PC-9 (cell line): ENCODE results near the gene FDXACB1. TPM values are rescaled to one million over a fixed set of nuclear protein-coding genes. Genes with fewer than 3 reads are reported as not detected.

Source experiments
- BruUV-seq: library from RNA; stranded (reverse); fragments of 400-500 nt; replicated peaks from 2 replicates; lab custom pipeline; 2021; lab: Mats Ljungman, UMichigan
- CTCF ChIA-PET: fragments of 300-600 bp; sonication (Branson Sonifier 250); formaldehyde crosslinking; loops from one replicate; lab custom pipeline; 2022; ENCODE audit warnings: antibody characterized with exemption; lab: Charles Lee
- POLR2A ChIA-PET: fragments of 300-600 bp; sonication (Branson Sonifier 250); formaldehyde crosslinking; loops from one replicate; lab custom pipeline; 2022; ENCODE audit warnings: antibody characterized with exemption; ENCODE audit not compliant: unreplicated experiment; lab: Charles Lee
- DNase-seq, 2 experiments: peaks; one replicate each; pipeline versions ENCODE4 v3.0.0 to v3.0.0-alpha.2; 2015 to 2022; ENCODE audit warnings: mixed read lengths in 1 of 2
- H2AFZ ChIP-seq: fragments of 200-600 bp; sonication (generic); 2 replicates; pipeline ENCODE4 v1.8.1; 2017; ENCODE audit warnings: antibody characterized with exemption
- H3F3A ChIP-seq: fragments of 200-600 bp; sonication (generic); 2 replicates; pipeline ENCODE4 v1.8.1; 2017; ENCODE audit warnings: antibody characterized with exemption, mild to moderate bottlenecking, low read depth; ENCODE audit not compliant: insufficient read depth
- H3K27ac ChIP-seq: fragments of 200-600 bp; sonication (generic); 2 replicates; pipeline ENCODE4 v1.6.1; 2016; ENCODE audit warnings: mixed run types
- H3K27me3 ChIP-seq: fragments of 200-600 bp; sonication (generic); 2 replicates; pipeline ENCODE4 v1.6.1; 2016; ENCODE audit warnings: low read depth, mixed run types; ENCODE audit not compliant: insufficient read depth
- H3K36me3 ChIP-seq: fragments of 200-600 bp; sonication (generic); 2 replicates; pipeline ENCODE4 v1.6.1; 2016; ENCODE audit warnings: low read depth, mixed run types
- H3K4me1 ChIP-seq: fragments of 200-600 bp; sonication (generic); replicated peaks from 2 replicates; pipeline ENCODE4 v1.6.1; 2016; ENCODE audit warnings: mixed run types; ENCODE audit not compliant: insufficient read depth
- H3K4me2 ChIP-seq: fragments of 200-600 bp; sonication (generic); 2 replicates; pipeline ENCODE4 v1.6.1; 2017; ENCODE audit warnings: mixed run types
- H3K4me3 ChIP-seq: fragments of 200-600 bp; sonication (generic); 2 replicates; pipeline ENCODE4 v1.6.1; 2016; ENCODE audit warnings: mixed run types
- H3K79me2 ChIP-seq: fragments of 200-600 bp; sonication (generic); 2 replicates; pipeline ENCODE4 v1.6.1; 2017; ENCODE audit warnings: low read depth, mixed run types
- H3K9me2 ChIP-seq: fragments of 200-600 bp; sonication (generic); 2 replicates; pipeline ENCODE4 v1.8.1; 2017; ENCODE audit warnings: mild to moderate bottlenecking; ENCODE audit not compliant: insufficient read depth
- H3K9me3 ChIP-seq: fragments of 200-600 bp; sonication (generic); 2 replicates; pipeline ENCODE4 v1.8.1; 2016; ENCODE audit warnings: low read depth; ENCODE audit not compliant: insufficient read depth
- H4K20me1 ChIP-seq: fragments of 200-600 bp; sonication (generic); 2 replicates; pipeline ENCODE4 v1.8.1; 2017; ENCODE audit not compliant: insufficient read depth
- EZH2 ChIP-seq: fragments of 200-600 bp; sonication (generic); IDR thresholded peaks from 2 replicates; pipeline ENCODE4 v1.8.0; 2017; ENCODE audit warnings: antibody characterized with exemption, low read depth
- intact Hi-C: fragments of 100-400 bp; cut with micrococcal nuclease; formaldehyde crosslinking; loops from one replicate; pipeline ENCODE4 v1.10.0; 2022; ENCODE audit not compliant: unreplicated experiment
- total RNA-seq: library from RNA; stranded (reverse); gene quantifications from 2 replicates; pipeline ENCODE4 v1.2.3, GENCODE V29; 2021
- TF ChIP-seq, protein P1 (sequence below): fragments of 200-600 bp; sonication (generic); conservative IDR thresholded peaks from 2 replicates; pipeline ENCODE4 v1.6.1; 2017; ENCODE audit warnings: mixed run types, antibody characterized with exemption, mild to moderate bottlenecking, moderate library complexity

FDXACB1 gene
- total RNA-seq, 1 experiment from 2014 or later = 2.2 TPM

DNA sequence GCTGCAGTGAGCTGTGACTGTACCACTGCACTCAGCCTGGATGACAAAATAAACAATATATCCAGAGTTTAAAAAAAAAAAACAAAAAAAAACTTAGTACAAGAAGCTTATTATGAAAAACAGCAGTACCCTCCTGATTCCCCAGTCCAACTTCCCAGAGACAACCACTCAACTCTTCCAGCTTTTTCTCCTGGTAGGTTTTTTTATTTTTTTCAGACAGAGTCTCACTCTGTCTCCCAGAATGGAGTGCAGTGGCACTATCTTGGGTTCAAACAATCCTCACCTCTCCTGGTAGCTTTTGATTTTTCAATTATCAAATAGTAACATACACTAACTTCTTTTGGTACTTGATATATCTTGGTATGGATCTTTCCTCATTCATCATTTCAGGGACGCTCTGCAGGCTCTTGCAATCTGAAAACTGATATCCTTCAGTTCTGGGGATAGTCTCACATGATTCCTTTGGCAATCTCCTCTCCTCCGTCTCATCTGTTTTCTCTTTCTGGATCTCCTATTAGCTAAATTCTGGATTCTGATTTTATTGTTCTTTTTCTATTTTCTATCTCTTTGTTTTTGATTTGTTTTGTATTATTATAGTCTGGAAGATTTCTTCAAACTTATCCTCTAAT is 52.5 kb downstream of the FDXACB1 start:
- Histone ChIP-seq H3K9me3 (no peaks in the 10 kb centered on the region), H3K36me3 (no peaks in the 10 kb centered on the region; the same call in 1 of the 2 replicates), H4K20me1 (no peaks in the 10 kb centered on the region), H3K27ac (no peak overlapping the region), H3K4me3 (no peak overlapping the region), H3K27me3 (no peaks in the 10 kb centered on the region), H3K9me2 (no peaks in the 10 kb centered on the region), H3F3A (no peaks in the 10 kb centered on the region), H3K79me2 (no peaks in the 10 kb centered on the region), H3K4me2 (no peak overlapping the region), H3K4me1 (no peaks in the 10 kb centered on the region), H2AFZ (no peak overlapping the region)
- intact Hi-C loops = no loop called here
- no peak for DNase-seq
- ChIA-PET POLR2A (no interaction called here), CTCF (interaction anchor here (0.6 kb wide), 1 partner anchor 260 kb away, joined by 3 read pairs; the partner anchor contains the start of gene TIMM8B)
- TF ChIP-seq, protein P1, sequence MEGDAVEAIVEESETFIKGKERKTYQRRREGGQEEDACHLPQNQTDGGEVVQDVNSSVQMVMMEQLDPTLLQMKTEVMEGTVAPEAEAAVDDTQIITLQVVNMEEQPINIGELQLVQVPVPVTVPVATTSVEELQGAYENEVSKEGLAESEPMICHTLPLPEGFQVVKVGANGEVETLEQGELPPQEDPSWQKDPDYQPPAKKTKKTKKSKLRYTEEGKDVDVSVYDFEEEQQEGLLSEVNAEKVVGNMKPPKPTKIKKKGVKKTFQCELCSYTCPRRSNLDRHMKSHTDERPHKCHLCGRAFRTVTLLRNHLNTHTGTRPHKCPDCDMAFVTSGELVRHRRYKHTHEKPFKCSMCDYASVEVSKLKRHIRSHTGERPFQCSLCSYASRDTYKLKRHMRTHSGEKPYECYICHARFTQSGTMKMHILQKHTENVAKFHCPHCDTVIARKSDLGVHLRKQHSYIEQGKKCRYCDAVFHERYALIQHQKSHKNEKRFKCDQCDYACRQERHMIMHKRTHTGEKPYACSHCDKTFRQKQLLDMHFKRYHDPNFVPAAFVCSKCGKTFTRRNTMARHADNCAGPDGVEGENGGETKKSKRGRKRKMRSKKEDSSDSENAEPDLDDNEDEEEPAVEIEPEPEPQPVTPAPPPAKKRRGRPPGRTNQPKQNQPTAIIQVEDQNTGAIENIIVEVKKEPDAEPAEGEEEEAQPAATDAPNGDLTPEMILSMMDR = no peak
- TF ChIP-seq EZH2 = no peak
- no TSS peak for BruUV-seq

Other genes with a start within 250 kb of the FDXACB1 start
- gene PPP2R1B, start 112.8 kb downstream of the FDXACB1 start, total RNA-seq = 28.9 and 36.4 TPM in 2 replicates
- gene ALG9, start 7.6 kb downstream of the FDXACB1 start, total RNA-seq = 19.1 and 27.8 TPM in 2 replicates
- 27.4 and 46.8 TPM in 2 replicates for gene CFAP68, start 376 bp upstream of the FDXACB1 start, total RNA-seq
- not detected in 2 replicates for gene CRYAB, start 32.6 kb upstream of the FDXACB1 start, total RNA-seq
- gene HSPB2, start 33.6 kb upstream of the FDXACB1 start, total RNA-seq = 0.28 and 0.80 TPM in 2 replicates
- 2.9 and 6.4 TPM in 2 replicates for gene C11orf52, start 39.7 kb upstream of the FDXACB1 start, total RNA-seq
- 4.4 and 4.9 TPM in 2 replicates for gene DIXDC1, start 58.2 kb upstream of the FDXACB1 start, total RNA-seq
- gene DLAT, start 146.2 kb upstream of the FDXACB1 start, total RNA-seq = 27.8 and 44.9 TPM in 2 replicates
- 2.0 and 4.8 TPM in 2 replicates for gene PIH1D2, start 194.9 kb upstream of the FDXACB1 start, total RNA-seq
- gene NKAPD1, start 195.1 kb upstream of the FDXACB1 start, total RNA-seq = 16.5 and 17.6 TPM in 2 replicates
- 42.4 and 44.3 TPM in 2 replicates for gene TIMM8B, start 207.6 kb upstream of the FDXACB1 start, total RNA-seq
- gene SDHD, start 207.7 kb upstream of the FDXACB1 start, total RNA-seq = 99.5 and 122 TPM in 2 replicates